Measurements from ENCODE around the gene PERCC1.

- TF ChIP-seq POLR2A (IDR thresholded peaks at IDR 0.05) (no peak), POLR2AphosphoS5 (IDR thresholded peaks at IDR 0.05) (no peak)
- TF ChIP-seq, protein P1, sequence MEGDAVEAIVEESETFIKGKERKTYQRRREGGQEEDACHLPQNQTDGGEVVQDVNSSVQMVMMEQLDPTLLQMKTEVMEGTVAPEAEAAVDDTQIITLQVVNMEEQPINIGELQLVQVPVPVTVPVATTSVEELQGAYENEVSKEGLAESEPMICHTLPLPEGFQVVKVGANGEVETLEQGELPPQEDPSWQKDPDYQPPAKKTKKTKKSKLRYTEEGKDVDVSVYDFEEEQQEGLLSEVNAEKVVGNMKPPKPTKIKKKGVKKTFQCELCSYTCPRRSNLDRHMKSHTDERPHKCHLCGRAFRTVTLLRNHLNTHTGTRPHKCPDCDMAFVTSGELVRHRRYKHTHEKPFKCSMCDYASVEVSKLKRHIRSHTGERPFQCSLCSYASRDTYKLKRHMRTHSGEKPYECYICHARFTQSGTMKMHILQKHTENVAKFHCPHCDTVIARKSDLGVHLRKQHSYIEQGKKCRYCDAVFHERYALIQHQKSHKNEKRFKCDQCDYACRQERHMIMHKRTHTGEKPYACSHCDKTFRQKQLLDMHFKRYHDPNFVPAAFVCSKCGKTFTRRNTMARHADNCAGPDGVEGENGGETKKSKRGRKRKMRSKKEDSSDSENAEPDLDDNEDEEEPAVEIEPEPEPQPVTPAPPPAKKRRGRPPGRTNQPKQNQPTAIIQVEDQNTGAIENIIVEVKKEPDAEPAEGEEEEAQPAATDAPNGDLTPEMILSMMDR (IDR thresholded peaks at IDR 0.05), result no peak
Observed at GRCh38 chr16:1429012-1429411, 1.9 kb upstream of the PERCC1 start.
